ENCODE measurements around the gene MED27. TPM values are rescaled to one million over a fixed set of nuclear protein-coding genes. Genes with fewer than 3 reads are reported as not detected.

The MED27 gene
- total and polyA plus RNA-seq, 10 of the 15 experiments (the other 5 are each of a cell fraction or from before 2014, with no cell fraction given) = 20.3 to 50.3 (median 35.5) TPM

GRCh38 chr9:132099741-132100407, 20.2 kb upstream of the MED27 start (continued):
- no peak for TF ChIP-seq IKZF1 (conservative IDR thresholded peaks at IDR 0.05)

GRCh38 chr9:132099167-132099566, 19.5 kb upstream of the MED27 start:
- ChIA-PET RAD21 (ENCODE audit: unreplicated experiment) (no interaction called here), SMC1A (ENCODE audit: uncharacterized antibody, unreplicated experiment) (no interaction called here), POLR2A (no interaction called here), CTCF (no interaction called here)
- FAIRE-seq = no peak
- no peak overlapping the region for H3K4me3 ChIP-seq
- no peak for TF ChIP-seq NRF1 (conservative IDR thresholded peaks at IDR 0.05; ENCODE audit: low read depth, low read length)
- no peak for TF ChIP-seq ZBTB11 (CRISPR knock-in tag; IDR thresholded peaks at IDR 0.05)
- no peak for TF ChIP-seq SP1 (IDR thresholded peaks at IDR 0.05; ENCODE audit: low read depth, low read length)
- no peak for TF ChIP-seq ZNF207 (IDR thresholded peaks at IDR 0.05; ENCODE audit: borderline replicate concordance)
- no peak for TF ChIP-seq IRF5 (IDR thresholded peaks at IDR 0.05; ENCODE audit: borderline replicate concordance)
- no peak for TF ChIP-seq ASH2L (IDR thresholded peaks at IDR 0.05; ENCODE audit: borderline replicate concordance, low read depth)
- TF ChIP-seq MEF2A (IDR thresholded peaks at IDR 0.05; ENCODE audit: insufficient read depth, low read depth, low read length) = no peak
- no peak for TF ChIP-seq HDGF (IDR thresholded peaks at IDR 0.05)
- no peak for TF ChIP-seq MEF2B (IDR thresholded peaks at IDR 0.05; ENCODE audit: partially characterized antibody, poor library complexity, severe bottlenecking)
- TF ChIP-seq HCFC1 (IDR thresholded peaks at IDR 0.05; ENCODE audit: low read length) = no peak
- no peak for TF ChIP-seq SREBF2 (IDR thresholded peaks at IDR 0.05; ENCODE audit: low read length)
- no peak for TF ChIP-seq ZNF24 (IDR thresholded peaks at IDR 0.05)
- TF ChIP-seq, protein P1, sequence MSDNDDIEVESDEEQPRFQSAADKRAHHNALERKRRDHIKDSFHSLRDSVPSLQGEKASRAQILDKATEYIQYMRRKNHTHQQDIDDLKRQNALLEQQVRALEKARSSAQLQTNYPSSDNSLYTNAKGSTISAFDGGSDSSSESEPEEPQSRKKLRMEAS (IDR thresholded peaks at IDR 0.05; ENCODE audit: low read depth, low read length) = no peak
- TF ChIP-seq, protein P2, sequence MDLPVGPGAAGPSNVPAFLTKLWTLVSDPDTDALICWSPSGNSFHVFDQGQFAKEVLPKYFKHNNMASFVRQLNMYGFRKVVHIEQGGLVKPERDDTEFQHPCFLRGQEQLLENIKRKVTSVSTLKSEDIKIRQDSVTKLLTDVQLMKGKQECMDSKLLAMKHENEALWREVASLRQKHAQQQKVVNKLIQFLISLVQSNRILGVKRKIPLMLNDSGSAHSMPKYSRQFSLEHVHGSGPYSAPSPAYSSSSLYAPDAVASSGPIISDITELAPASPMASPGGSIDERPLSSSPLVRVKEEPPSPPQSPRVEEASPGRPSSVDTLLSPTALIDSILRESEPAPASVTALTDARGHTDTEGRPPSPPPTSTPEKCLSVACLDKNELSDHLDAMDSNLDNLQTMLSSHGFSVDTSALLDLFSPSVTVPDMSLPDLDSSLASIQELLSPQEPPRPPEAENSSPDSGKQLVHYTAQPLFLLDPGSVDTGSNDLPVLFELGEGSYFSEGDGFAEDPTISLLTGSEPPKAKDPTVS (IDR thresholded peaks at IDR 0.05; ENCODE audit: low read depth, low read length) = no peak
- no peak for TF ChIP-seq MTA3 (IDR thresholded peaks at IDR 0.05; ENCODE audit: borderline replicate concordance, low read length)
- in situ Hi-C loops (cut with MboI) (no loop called here), intact Hi-C loops (cut with micrococcal nuclease; ENCODE audit: unreplicated experiment) (no loop called here)
- H3K36me3 ChIP-seq (ENCODE audit: control insufficient read depth in 2 of 2, insufficient read depth in 2 of 2, low read length in 1 of 2) = no peaks in the 10 kb centered on the region
- no peak for DNase-seq (ENCODE audit: low read depth, low spot score)
- H3K9me3 ChIP-seq (replicated peaks; ENCODE audit: control insufficient read depth, insufficient read depth, low read length) = no peaks in the 10 kb centered on the region
- no TSS peak for BruUV-seq (replicated peaks)
- 44% methylated on average over 7 of the region's 7 CpGs for WGBS (ENCODE audit: insufficient coverage, insufficient replicate concordance, low lambda C conversion rate, missing lambda C conversion rate)
- no peak overlapping the region for H3K9ac ChIP-seq (ENCODE audit: control insufficient read depth, insufficient read depth, low read length)
- H4K20me1 ChIP-seq (ENCODE audit: control insufficient read depth, insufficient read depth) = no peaks in the 10 kb centered on the region
- no peak for ATAC-seq
- H3K4me2 ChIP-seq (ENCODE audit: control insufficient read depth, insufficient read depth) = no peak overlapping the region
- H2AFZ ChIP-seq (ENCODE audit: control insufficient read depth, low read depth, low read length) = no peak overlapping the region
- H3K27me3 ChIP-seq (replicated peaks in 1 of 2; ENCODE audit: control insufficient read depth in 2 of 2, insufficient read depth in 2 of 2, low read length in 1 of 2) = peaks cover 0 to 3% of the 10 kb centered on the region in 2 experiments; a peak in 1 of 4 replicates
- no peaks in the 10 kb centered on the region for H3K79me2 ChIP-seq (ENCODE audit: control insufficient read depth, insufficient read depth, low read length)
- H3K4me1 ChIP-seq (ENCODE audit: control insufficient read depth, insufficient read depth, low read length) = no peaks in the 10 kb centered on the region
- no peak overlapping the region for H3K27ac ChIP-seq (ENCODE audit: control insufficient read depth, insufficient read depth)
